Stimulated activated naive CD8-positive, alpha-beta T cell treated with anti-CD3 and anti-CD28 coated beads, Interleukin-15, Interleukin-2, amounts not matched to agents 100 U/mL and 50 U/mL, for 24 hours (primary cell): ENCODE data around the gene ACOT7.
"Not testable (repeated sequence)": the region's sequence is repeated elsewhere in the genome, so short reads cannot be mapped to it uniquely, and the experiment has no call there.

Experiments
- ATAC-seq: fragments of 150-1000 bp; cut with Tn5 transposase; one replicate; pipeline ENCODE4 v1.10.0; 2021
- DNase-seq: peaks from one replicate; pipeline ENCODE4 v3.0.0; 2021

ACOT7 gene

DNA sequence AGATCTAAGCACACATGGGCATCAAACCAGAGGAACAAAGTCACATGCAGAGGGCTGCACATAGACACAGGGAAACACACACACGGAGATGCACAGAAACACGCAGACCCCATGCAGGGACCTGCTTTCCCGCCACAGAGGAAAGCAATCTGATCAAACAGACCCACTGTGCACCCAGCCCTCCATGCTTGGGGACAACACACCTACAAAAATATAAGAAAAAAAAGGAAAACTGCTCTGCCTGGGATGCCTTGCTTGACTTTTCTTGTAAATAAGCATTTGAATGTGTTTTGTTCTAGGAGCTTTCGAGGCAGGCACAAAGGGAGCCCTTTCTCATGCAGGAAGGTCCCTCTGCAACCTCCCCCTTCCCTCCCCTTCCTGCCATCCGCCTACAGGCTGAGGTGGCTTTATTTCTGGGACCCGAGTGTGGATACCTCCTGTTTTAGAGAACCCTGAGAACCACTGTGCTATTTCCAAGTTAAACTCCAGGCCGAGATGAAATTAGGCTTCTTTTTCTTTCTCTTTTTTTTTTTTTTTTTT is 154.3 kb downstream of the ACOT7 start:
- ATAC-seq (no peak), DNase-seq (no peak)

DNA sequence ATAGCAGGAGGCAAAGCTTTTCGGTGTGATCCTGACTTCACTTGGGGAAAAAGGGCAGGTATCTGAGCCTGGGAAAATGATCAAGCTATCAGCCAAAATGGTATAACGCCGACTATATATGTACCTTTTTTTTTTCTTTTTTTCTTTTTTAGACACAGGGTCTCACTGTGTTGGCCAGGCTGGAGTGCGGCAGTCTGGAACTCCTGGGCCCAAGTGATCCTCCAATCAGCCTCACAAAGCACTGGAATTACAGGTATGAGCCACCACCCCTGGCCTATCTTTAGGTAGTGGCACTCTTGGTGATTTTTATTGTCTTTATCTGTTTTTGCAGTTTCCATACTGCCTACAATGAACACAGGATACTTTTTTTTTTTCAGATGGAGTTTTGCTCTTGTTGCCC is 156.5 kb downstream of the ACOT7 start:
- ATAC-seq = no peak
- no peak for DNase-seq

- ATAC-seq = no peak
- peak; percentile 32 for DNase-seq
Observed at GRCh38 chr1:6235296-6235677, 158.3 kb downstream of the ACOT7 start.

DNA sequence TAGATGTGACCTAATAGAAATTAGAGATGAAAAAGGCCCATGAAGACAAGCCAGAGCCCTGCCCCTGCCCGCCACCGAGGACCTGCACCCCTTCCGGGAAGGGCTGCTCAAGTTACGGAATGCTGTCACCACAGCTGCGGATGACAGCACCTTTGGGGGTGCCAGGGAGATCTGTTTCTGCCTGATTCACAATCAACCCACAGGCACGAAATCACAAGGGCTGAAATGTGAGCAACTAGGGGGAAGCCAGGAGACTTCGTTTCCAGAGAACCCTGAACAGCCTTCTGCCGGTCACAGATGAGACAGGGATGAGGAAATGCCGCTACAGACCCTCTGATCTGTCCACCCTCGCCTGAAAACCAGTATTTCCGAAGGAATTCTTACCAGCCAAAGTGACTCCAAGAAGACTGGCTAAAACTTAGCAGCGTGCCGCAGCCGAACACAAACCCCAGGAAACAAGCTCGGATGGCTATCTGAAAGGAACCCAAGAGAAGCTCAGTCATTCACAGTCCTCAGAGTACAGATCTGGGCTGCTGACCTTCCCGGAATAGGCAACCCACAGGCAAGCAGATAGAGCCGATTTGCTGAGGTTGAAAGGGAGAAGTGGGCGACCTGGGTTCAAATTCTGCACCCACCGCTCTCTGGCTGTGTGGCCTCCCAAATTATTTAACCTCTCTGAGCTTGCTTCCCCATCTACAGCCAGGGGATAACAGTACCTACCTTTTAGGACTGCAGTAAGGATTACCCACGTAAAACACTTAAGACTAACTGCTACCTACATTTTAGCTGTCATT is 158.9 kb downstream of the ACOT7 start:
- DNase-seq (no peak), ATAC-seq (no peak)

DNA sequence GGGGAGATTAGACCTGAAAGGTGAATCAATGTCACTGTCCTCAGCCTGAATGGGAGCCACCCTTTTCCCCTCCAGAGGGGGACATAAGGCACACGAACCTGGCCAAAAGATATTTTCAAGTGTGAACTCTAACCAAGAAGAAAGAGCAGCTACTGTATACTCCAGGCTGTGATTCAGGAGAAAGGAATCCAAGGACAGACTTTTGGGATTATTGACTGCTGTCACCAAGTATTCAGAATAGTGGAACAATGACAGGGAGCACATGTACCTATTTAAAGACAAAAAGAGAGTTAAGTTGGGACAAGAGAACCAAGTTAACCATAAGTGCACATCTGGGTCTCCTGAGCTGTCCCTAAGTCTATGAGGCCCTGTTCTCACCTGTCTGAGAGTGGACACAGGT is 160.2 kb downstream of the ACOT7 start:
- ATAC-seq = no peak

DNA sequence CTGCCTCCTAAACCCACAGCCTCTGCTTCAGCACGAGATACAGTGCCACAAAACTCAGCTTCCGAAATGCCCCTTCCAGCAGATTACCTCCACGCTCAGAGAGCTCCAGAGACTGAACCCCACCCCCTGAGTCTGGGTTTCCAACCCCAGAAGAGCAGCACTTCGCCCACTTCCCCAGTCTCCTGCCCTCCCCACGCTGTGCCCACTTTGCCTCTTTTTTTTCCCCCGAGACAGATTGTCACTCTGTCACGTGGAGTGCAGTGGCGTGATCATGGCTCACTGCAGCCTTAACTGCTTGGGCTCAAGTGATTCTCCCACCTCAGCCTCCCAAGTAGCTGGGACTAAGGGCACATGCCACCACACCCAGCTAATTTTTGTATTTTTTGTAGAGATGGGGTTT is 167.9 kb downstream of the ACOT7 start:
- ATAC-seq (no peak), DNase-seq (no peak)

More for the DNA sequence above, 160.2 kb downstream of the ACOT7 start:
- DNase-seq = no peak

GRCh38 chr1:6224718-6225117 is 168.8 kb downstream of the ACOT7 start:
- ATAC-seq (no peak), DNase-seq (no peak)

- DNase-seq (no peak), ATAC-seq (no peak)
Observed at GRCh38 chr1:6223617-6224016, 169.9 kb downstream of the ACOT7 start.

GRCh38 chr1:6222636-6223035 is 170.9 kb downstream of the ACOT7 start:
- DNase-seq (no peak), ATAC-seq (no peak)

- no peak for ATAC-seq
- no peak for DNase-seq
Observed at GRCh38 chr1:6221210-6221784, 172.3 kb downstream of the ACOT7 start.

DNA sequence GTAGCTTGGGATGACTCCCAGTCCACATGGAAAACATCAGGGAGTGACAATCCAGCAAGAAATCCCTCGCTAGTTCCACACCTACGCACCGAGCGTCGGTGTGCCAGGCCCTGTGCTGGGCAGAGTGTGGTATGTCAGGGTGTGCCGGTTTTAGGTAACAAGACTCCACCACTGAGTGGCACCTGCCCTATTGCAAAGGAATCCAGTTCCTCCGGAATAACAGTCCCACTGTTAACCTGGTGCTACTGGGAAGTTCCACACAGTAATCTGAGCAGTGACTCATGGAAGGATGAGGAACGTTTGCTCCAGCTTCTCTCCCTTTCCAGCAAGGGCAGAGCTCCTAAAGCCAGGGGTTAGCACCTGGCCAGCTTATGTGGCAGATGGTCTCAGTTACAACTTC is 173.3 kb downstream of the ACOT7 start:
- DNase-seq (no peak), ATAC-seq (no peak)

GRCh38 chr1:6219641-6220040 is 173.9 kb downstream of the ACOT7 start:
- DNase-seq, ATAC-seq: not testable (repeated sequence)

DNA sequence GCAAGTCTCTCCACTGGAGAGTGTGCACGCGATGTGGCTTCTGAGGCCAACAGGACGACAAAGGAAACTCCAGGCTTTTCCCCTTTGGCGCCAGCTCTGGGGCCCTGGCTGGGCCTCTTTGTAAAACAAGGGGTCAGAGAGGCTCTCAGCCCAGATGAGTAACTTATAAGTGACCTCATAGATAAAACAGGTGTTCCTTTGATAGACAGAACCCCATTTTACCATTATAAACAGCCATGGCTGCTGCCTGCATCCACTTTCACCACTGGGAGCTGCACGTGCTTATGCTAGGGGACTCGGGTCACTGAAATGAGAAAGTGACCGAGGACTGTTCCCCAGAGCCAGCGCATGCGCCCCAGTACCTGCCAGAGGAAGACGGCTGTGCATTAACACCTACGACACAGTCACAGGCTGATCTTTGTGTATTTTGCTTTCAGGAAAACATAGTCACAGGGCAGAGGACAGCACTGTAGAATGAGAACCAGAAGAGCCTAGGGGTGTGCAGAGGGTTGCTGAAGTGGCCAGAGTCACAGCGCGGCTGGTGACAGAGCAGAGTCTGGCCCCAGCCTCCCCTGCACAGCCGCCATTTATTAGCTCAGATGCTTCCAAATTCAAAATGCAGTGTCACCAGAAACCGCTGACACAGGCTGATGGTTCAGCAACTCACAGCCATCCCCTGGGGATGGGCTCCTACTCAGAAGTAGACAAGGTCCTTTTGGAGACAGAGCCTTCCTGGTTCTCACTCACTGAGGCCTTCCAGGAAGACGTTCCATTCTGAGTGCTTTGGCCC is 175.0 kb downstream of the ACOT7 start:
- DNase-seq (no peak), ATAC-seq (no peak)
